Neural cell (in vitro differentiated cells): Measurements from ENCODE around the gene AKT1S1. TPM values are rescaled to one million over a fixed set of nuclear protein-coding genes. Genes with fewer than 3 reads are reported as not detected.

Experiments
- H2AFZ ChIP-seq: fragments of 200-600, 300-800 bp; sonication (generic), shearing (Covaris generic); 2 replicates; pipeline ENCODE4 v1.6.0; 2014; ENCODE audit warnings: low read depth, mild to moderate bottlenecking, antibody characterized with exemption, low read length, moderate library complexity
- H3F3A ChIP-seq: fragments of 200-600 bp; shearing (Covaris generic); 2 replicates; pipeline ENCODE4 v1.6.1; 2016; ENCODE audit warnings: mild to moderate bottlenecking, moderate library complexity, mixed read lengths, antibody characterized with exemption, low read length; ENCODE audit not compliant: insufficient read depth, poor library complexity, severe bottlenecking
- H3K27ac ChIP-seq: fragments of 200-600, 300-800 bp; sonication (generic), shearing (Covaris generic); 2 replicates; pipeline ENCODE4 v1.5.1; 2014; ENCODE audit warnings: mild to moderate bottlenecking, low read length, moderate library complexity
- H3K27me3 ChIP-seq: fragments of 300-800, 200-600 bp; sonication (generic), shearing (Covaris generic); 2 replicates; pipeline ENCODE4 v1.6.0; 2014; ENCODE audit warnings: mild to moderate bottlenecking, low read depth, low read length, moderate library complexity; ENCODE audit not compliant: insufficient read depth
- H3K36me3 ChIP-seq: fragments of 300-800, 200-600 bp; sonication (generic), shearing (Covaris generic); 2 replicates; pipeline ENCODE4 v1.5.1; 2014; ENCODE audit warnings: mild to moderate bottlenecking, antibody characterized with exemption, low read length, moderate library complexity; ENCODE audit not compliant: insufficient read depth
- H3K4me2 ChIP-seq: fragments of 300-800, 200-600 bp; sonication (generic), shearing (Covaris generic); 2 replicates; pipeline ENCODE4 v1.6.0; 2014; ENCODE audit warnings: mild to moderate bottlenecking, low read length
- H3K4me3 ChIP-seq: fragments of 300-800, 200-600 bp; sonication (generic), shearing (Covaris generic); 2 replicates; pipeline ENCODE4 v1.5.1; 2014; ENCODE audit warnings: mild to moderate bottlenecking, low read length, moderate library complexity
- H3K79me2 ChIP-seq: fragments of 200-600 bp; shearing (Covaris generic); replicated peaks from 2 replicates; pipeline ENCODE4 v1.6.0; 2014; ENCODE audit warnings: mild to moderate bottlenecking, low read length, moderate library complexity; ENCODE audit not compliant: insufficient read depth
- H3K9ac ChIP-seq: fragments of 300-800, 200-600 bp; sonication (generic), shearing (Covaris generic); 2 replicates; pipeline ENCODE4 v1.6.1; 2016; ENCODE audit warnings: mild to moderate bottlenecking, low read length, mixed read lengths
- H3K9me2 ChIP-seq: fragments of 200-600 bp; shearing (Covaris generic); 2 replicates; pipeline ENCODE4 v1.6.1; 2016; ENCODE audit warnings: mild to moderate bottlenecking, low read length, mixed read lengths; ENCODE audit not compliant: insufficient read depth
- H3K9me3 ChIP-seq: fragments of 200-600, 300-800 bp; sonication (generic), shearing (Covaris generic); 2 replicates; pipeline ENCODE4 v1.6.1; 2016; ENCODE audit warnings: mild to moderate bottlenecking, mixed run types, low read length, moderate library complexity, mixed read lengths
- H4K20me1 ChIP-seq: fragments of 200-600 bp; shearing (Covaris generic); 2 replicates; pipeline ENCODE4 v1.6.1; 2016; ENCODE audit warnings: mild to moderate bottlenecking, mixed run types; ENCODE audit not compliant: insufficient read depth
- EP300 ChIP-seq: fragments of 450-650 bp; conservative IDR thresholded peaks from 2 replicates; pipeline ENCODE4 v1.6.1; 2014; ENCODE audit warnings: antibody characterized with exemption, mild to moderate bottlenecking, moderate library complexity; ENCODE audit not compliant: poor library complexity, severe bottlenecking
- EZH2 ChIP-seq: fragments of 200-600, 300-800 bp; shearing (Covaris generic), sonication (generic); IDR thresholded peaks from 2 replicates; pipeline ENCODE4 v1.6.1; 2014; ENCODE audit warnings: antibody characterized with exemption, low read length, borderline replicate concordance, mild to moderate bottlenecking; ENCODE audit not compliant: insufficient read depth, poor library complexity, severe bottlenecking
- MXI1 ChIP-seq: fragments of 450-650 bp; conservative IDR thresholded peaks from 2 replicates; pipeline ENCODE4 v1.6.1; 2014; ENCODE audit warnings: antibody characterized with exemption, mild to moderate bottlenecking; ENCODE audit not compliant: poor library complexity, severe bottlenecking
- POLR2AphosphoS5 ChIP-seq: IDR thresholded peaks from 2 replicates; pipeline ENCODE4 v1.6.1; 2012
- RAD21 ChIP-seq: fragments of 450-650 bp; conservative IDR thresholded peaks from 2 replicates; pipeline ENCODE4 v1.6.1; 2014; ENCODE audit warnings: antibody characterized with exemption, mild to moderate bottlenecking, moderate library complexity
- SMC3 ChIP-seq: fragments of 450-650 bp; conservative IDR thresholded peaks from 2 replicates; pipeline ENCODE4 v1.6.1; 2014; ENCODE audit warnings: antibody characterized with exemption, mild to moderate bottlenecking, moderate library complexity; ENCODE audit not compliant: poor library complexity
- TAF1 ChIP-seq: IDR thresholded peaks from 2 replicates; pipeline ENCODE4 v1.6.1; 2012; ENCODE audit warnings: low read depth
- polyA plus RNA-seq: library from polyadenylated mRNA; depleted of rRNA; stranded (reverse); fragments of >200 nt; gene quantifications from 2 replicates; pipeline ENCODE4 v1.2.3, GENCODE V29; 2014
- TF ChIP-seq, protein P1 (sequence below): fragments of 450-650 bp; IDR thresholded peaks from 2 replicates; pipeline ENCODE4 v1.5.1; 2014; ENCODE audit warnings: antibody characterized with exemption, mild to moderate bottlenecking, moderate library complexity; ENCODE audit not compliant: poor library complexity, severe bottlenecking
- TF ChIP-seq, protein P2 (sequence below): IDR thresholded peaks from 2 replicates; pipeline ENCODE4 v1.6.1; 2012; ENCODE audit warnings: borderline replicate concordance

AKT1S1 gene
- polyA plus RNA-seq, 1 donor from 2014 or later: 4.8 TPM

DNA sequence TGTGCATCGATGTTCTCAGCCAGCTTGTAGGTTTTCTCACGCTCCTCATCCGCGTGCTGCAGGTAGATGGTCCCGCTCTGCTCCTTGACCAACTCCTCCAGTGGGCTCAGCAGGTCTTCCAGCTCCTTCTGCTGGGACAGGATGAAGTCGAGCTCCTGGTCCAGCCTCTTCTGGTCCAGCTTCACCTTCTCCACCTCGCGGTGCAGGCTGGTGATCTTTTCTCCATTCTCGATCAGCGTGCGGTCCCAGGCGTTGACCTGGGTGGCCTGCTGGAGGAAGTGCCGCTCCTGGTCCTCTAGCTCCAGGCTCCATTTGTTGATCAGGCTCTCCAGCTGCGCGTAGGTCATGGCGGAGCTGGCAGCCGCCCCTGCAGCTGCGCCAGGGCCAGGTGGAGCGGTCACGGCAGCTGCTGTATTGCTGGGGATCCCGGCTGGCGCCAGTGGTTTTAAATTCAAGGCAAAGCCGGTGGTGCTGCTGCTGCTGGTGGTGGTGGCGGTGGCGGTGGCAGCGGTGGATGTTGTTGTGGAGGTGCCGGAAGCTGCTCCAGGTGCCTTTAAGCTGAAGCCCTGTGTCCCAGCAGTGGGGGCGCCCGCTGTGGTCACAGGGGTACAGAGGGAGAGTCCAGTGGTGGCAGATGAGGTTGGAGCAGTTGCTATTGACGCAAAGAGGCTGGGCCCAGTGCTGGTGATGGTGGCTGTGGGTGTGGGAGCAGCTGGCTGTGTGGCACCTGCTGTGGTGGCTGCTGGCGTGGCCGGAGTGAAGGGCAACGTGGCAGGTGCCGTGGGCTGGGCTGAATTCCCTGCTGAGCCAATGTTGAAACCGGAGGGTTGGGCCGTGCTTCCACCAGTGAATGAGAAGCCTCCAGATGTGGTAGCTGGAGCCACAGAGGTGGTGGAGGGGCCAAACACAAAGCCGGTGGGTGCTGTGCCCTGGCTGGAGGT is 31.6 kb upstream of the AKT1S1 start:
- no peak overlapping the region for H3K4me3 ChIP-seq
- H3K27ac ChIP-seq: no peak overlapping the region
- H4K20me1 ChIP-seq: no peaks in the 10 kb centered on the region

DNA sequence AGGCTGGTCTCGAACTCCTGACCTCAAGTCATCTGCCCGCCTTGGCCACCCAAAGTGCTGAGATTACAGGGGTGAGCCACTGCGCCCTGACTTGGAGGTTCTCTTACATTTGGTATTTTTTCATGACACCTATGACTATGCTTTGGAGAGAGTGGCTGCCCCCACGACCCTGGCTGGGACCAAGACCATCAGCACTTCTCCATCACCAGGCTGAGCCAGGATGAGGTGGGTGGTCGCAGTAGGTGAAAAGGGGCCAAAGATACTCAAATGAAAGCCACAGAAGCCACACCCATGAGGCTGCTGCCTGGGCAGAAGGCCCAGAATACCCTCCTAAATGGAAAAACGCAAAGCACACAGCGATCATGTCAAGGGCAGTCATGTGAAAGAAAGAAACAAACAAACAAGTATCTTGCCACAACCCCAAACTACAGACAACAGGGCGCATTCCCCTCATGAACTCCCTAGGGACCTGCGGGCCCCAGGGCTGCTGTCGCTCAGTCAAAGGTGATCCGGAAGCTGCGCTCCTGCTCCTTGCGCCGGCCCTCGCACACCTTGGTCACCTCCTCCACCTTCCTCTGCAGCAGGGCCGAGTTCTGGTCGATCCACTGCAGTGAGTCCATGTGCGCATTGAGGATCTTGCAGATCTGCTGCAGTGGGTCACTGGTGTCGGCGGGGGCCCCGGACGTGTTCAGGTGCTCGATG is 30.7 kb upstream of the AKT1S1 start:
- Histone ChIP-seq H2AFZ (no peak overlapping the region), H3K9me2 (no peaks in the 10 kb centered on the region), H4K20me1 (no peaks in the 10 kb centered on the region), H3K36me3 (no peaks in the 10 kb centered on the region), H3K4me2 (no peak overlapping the region), H3K4me3 (no peak overlapping the region), H3K27ac (no peak overlapping the region), H3K27me3 (no peaks in the 10 kb centered on the region), H3K9ac (no peak overlapping the region), H3F3A (no peaks in the 10 kb centered on the region), H3K79me2 (no peaks in the 10 kb centered on the region), H3K9me3 (no peaks in the 10 kb centered on the region)
- TF ChIP-seq, protein P1, sequence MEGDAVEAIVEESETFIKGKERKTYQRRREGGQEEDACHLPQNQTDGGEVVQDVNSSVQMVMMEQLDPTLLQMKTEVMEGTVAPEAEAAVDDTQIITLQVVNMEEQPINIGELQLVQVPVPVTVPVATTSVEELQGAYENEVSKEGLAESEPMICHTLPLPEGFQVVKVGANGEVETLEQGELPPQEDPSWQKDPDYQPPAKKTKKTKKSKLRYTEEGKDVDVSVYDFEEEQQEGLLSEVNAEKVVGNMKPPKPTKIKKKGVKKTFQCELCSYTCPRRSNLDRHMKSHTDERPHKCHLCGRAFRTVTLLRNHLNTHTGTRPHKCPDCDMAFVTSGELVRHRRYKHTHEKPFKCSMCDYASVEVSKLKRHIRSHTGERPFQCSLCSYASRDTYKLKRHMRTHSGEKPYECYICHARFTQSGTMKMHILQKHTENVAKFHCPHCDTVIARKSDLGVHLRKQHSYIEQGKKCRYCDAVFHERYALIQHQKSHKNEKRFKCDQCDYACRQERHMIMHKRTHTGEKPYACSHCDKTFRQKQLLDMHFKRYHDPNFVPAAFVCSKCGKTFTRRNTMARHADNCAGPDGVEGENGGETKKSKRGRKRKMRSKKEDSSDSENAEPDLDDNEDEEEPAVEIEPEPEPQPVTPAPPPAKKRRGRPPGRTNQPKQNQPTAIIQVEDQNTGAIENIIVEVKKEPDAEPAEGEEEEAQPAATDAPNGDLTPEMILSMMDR: no peak
- no peak for TF ChIP-seq MXI1
- no peak for TF ChIP-seq EZH2
- TF ChIP-seq, protein P2, sequence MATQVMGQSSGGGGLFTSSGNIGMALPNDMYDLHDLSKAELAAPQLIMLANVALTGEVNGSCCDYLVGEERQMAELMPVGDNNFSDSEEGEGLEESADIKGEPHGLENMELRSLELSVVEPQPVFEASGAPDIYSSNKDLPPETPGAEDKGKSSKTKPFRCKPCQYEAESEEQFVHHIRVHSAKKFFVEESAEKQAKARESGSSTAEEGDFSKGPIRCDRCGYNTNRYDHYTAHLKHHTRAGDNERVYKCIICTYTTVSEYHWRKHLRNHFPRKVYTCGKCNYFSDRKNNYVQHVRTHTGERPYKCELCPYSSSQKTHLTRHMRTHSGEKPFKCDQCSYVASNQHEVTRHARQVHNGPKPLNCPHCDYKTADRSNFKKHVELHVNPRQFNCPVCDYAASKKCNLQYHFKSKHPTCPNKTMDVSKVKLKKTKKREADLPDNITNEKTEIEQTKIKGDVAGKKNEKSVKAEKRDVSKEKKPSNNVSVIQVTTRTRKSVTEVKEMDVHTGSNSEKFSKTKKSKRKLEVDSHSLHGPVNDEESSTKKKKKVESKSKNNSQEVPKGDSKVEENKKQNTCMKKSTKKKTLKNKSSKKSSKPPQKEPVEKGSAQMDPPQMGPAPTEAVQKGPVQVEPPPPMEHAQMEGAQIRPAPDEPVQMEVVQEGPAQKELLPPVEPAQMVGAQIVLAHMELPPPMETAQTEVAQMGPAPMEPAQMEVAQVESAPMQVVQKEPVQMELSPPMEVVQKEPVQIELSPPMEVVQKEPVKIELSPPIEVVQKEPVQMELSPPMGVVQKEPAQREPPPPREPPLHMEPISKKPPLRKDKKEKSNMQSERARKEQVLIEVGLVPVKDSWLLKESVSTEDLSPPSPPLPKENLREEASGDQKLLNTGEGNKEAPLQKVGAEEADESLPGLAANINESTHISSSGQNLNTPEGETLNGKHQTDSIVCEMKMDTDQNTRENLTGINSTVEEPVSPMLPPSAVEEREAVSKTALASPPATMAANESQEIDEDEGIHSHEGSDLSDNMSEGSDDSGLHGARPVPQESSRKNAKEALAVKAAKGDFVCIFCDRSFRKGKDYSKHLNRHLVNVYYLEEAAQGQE: no peak
- no peak for TF ChIP-seq SMC3
- no peak for TF ChIP-seq TAF1

More for the DNA sequence above, 31.6 kb upstream of the AKT1S1 start:
- Histone ChIP-seq H2AFZ (no peak overlapping the region), H3K9me2 (no peaks in the 10 kb centered on the region), H3K36me3 (no peaks in the 10 kb centered on the region), H3K79me2 (no peaks in the 10 kb centered on the region), H3K9me3 (no peaks in the 10 kb centered on the region), H3F3A (no peaks in the 10 kb centered on the region), H3K9ac (no peak overlapping the region), H3K4me2 (no peak overlapping the region), H3K27me3 (no peaks in the 10 kb centered on the region)
- TF ChIP-seq, protein P1: no peak
- TF ChIP-seq RAD21 (no peak), SMC3 (no peak), EZH2 (no peak), EP300 (no peak), TAF1 (no peak), MXI1 (no peak), POLR2AphosphoS5 (no peak)
- TF ChIP-seq, protein P2: no peak
